Measurements from ENCODE around the gene COL17A1. TPM values are rescaled to one million over a fixed set of nuclear protein-coding genes. Genes with fewer than 3 reads are reported as not detected.

Gene COL17A1
- total RNA-seq, 1 donor from 2014 or later = not detected

DNA sequence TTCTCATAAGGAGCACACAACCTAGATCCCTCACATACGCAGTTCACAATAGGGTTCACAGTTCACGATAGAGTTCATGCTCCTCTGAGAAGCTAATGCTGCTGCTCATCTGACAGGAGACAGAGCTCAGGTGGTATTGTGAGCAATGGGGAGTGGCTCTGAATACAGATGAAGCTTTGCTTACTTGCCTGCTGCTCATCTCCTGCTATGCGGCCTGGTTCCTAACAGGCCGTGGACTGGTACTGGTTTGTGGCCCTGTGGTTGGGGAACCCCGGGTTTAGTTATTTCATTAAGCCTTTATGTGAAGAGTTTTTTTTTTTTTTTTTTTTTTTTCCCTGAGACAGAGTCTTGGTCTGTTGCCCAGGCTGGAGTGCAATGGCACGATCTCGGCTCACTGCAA is 99.3 kb downstream of the COL17A1 start:
- TF ChIP-seq, protein P1, sequence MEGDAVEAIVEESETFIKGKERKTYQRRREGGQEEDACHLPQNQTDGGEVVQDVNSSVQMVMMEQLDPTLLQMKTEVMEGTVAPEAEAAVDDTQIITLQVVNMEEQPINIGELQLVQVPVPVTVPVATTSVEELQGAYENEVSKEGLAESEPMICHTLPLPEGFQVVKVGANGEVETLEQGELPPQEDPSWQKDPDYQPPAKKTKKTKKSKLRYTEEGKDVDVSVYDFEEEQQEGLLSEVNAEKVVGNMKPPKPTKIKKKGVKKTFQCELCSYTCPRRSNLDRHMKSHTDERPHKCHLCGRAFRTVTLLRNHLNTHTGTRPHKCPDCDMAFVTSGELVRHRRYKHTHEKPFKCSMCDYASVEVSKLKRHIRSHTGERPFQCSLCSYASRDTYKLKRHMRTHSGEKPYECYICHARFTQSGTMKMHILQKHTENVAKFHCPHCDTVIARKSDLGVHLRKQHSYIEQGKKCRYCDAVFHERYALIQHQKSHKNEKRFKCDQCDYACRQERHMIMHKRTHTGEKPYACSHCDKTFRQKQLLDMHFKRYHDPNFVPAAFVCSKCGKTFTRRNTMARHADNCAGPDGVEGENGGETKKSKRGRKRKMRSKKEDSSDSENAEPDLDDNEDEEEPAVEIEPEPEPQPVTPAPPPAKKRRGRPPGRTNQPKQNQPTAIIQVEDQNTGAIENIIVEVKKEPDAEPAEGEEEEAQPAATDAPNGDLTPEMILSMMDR (IDR thresholded peaks at IDR 0.05) = no peak
- Mint-ChIP-seq H3K9me3 (ENCODE audit: low read depth) (peaks cover 5% of the 10 kb centered on the region), H3K27me3 (ENCODE audit: low read depth) (no peaks in the 10 kb centered on the region), H3K27ac (ENCODE audit: unreplicated experiment) (no peak overlapping the region), H3K4me3 (ENCODE audit: unreplicated experiment) (no peak overlapping the region), H3K36me3 (ENCODE audit: low read depth) (peaks cover 1% of the 10 kb centered on the region), H3K4me1 (ENCODE audit: low read depth) (peaks cover 63% of the 10 kb centered on the region)
- no peak for DNase-seq (ENCODE audit: low spot score)

DNA sequence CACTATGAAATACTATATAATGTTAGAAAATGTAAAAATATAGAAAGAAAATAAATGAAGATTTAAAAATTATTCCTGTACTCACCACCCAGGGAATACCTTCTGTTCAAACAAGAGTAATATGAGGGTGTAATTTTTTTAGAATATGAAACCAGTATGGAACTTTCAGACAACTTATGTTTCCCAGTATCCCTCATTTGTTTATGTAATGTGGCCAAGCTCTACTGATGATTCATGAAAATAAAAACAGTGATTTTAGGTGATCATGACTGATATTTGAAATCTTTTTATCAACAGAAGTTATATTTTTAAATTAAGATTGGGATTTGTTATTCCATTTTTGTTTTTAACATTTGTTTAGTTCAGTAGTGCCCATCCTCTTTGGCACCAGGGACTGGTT is 100.0 kb downstream of the COL17A1 start:
- TF ChIP-seq, protein P1 (IDR thresholded peaks at IDR 0.05) = no peak
- Mint-ChIP-seq H3K4me3 (ENCODE audit: unreplicated experiment) (no peak overlapping the region), H3K9me3 (ENCODE audit: low read depth) (peaks cover 5% of the 10 kb centered on the region), H3K27ac (ENCODE audit: unreplicated experiment) (no peak overlapping the region), H3K4me1 (ENCODE audit: low read depth) (peaks cover 61% of the 10 kb centered on the region), H3K27me3 (ENCODE audit: low read depth) (no peaks in the 10 kb centered on the region), H3K36me3 (ENCODE audit: low read depth) (peaks cover 1% of the 10 kb centered on the region)
- DNase-seq (ENCODE audit: low spot score) = no peak

DNA sequence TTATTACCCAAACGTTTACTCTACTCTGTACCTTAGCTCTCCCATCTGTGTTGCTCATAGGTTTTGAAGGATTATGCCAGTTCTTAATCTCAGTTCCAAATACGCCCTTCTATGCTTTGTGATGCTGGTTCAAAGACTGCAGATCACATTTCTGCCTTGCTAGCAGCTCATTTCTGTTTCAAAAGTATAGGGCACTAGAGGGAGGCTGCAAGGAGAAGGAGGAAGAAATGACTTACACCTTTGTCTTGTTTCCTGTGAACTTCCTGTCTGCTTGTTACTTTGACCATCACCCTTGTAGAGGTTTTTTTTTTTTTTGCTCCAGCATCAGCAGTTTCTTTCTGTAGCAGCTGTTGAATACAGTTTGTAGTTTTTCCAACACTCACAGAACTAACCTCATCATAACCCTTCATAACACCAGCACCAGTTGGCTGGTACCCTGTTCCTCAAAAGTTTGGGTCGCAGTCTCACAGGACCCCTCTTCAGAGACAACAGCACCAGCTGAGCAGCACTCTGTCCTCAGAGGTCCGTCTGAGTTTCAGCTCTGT is 102.2 kb downstream of the COL17A1 start:
- peaks cover 55% of the 10 kb centered on the region for H3K4me1 Mint-ChIP-seq (ENCODE audit: low read depth)
- DNase-seq (ENCODE audit: low spot score) = no peak
- peak overlapping the region; percentile 27 for H3K27ac Mint-ChIP-seq (ENCODE audit: unreplicated experiment)

DNA sequence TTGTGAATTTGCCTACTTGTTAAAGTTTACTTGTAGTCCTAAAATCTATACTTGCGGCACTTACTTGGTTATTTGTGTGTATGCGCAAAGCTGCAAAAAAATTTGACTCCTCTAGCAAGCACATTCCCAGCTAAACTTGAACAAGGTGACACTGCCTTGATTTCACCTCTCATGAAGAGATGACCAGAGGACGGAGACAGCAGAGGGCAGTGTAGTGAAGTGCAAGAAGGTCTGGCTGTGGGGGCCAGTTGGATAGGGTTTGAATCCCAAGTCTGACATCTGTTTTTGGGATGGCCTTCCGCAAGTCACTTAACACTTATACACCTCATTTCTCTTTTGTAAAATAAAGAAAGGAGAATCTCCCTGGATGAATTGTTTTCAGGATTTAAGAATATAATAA is 103.0 kb downstream of the COL17A1 start:
- Mint-ChIP-seq H3K9me3 (ENCODE audit: low read depth) (peaks cover 5% of the 10 kb centered on the region), H3K36me3 (ENCODE audit: low read depth) (peaks cover 1% of the 10 kb centered on the region), H3K4me1 (ENCODE audit: low read depth) (peaks cover 50% of the 10 kb centered on the region), H3K27ac (ENCODE audit: unreplicated experiment) (no peak overlapping the region), H3K4me3 (ENCODE audit: unreplicated experiment) (no peak overlapping the region), H3K27me3 (ENCODE audit: low read depth) (no peaks in the 10 kb centered on the region)
- no peak for DNase-seq (ENCODE audit: low spot score)
- TF ChIP-seq, protein P1 (IDR thresholded peaks at IDR 0.05) = peak; percentile 45

More for the DNA sequence above, 102.2 kb downstream of the COL17A1 start:
- Mint-ChIP-seq H3K27me3 (ENCODE audit: low read depth) (no peaks in the 10 kb centered on the region), H3K4me3 (ENCODE audit: unreplicated experiment) (no peak overlapping the region), H3K36me3 (ENCODE audit: low read depth) (peaks cover 1% of the 10 kb centered on the region), H3K9me3 (ENCODE audit: low read depth) (peaks cover 5% of the 10 kb centered on the region)
- TF ChIP-seq, protein P1 (IDR thresholded peaks at IDR 0.05) = no peak

Small RNA genes lying within 50 kb of the gene (microRNA-seq; reads per million reads assigned to microRNA genes)
- not detected for gene MIR936 (ENCODE audit: borderline number of aligned reads)

Other genes with a start within 250 kb of the COL17A1 start
- 40.2 to 46.0 TPM (median 45.7 TPM) in 3 replicates for gene SH3PXD2A, start 230.3 kb downstream of the COL17A1 start, total RNA-seq
- gene STN1, start 167.7 kb downstream of the COL17A1 start, total RNA-seq = 15.8 to 22.5 TPM (median 20.4 TPM) in 3 replicates
- 30.8 to 33.5 TPM (median 30.9 TPM) in 3 replicates for gene SLK, start 118.7 kb downstream of the COL17A1 start, total RNA-seq
- 3.7 to 5.5 TPM (median 4.6 TPM) in 3 replicates for gene SFR1, start 36.3 kb upstream of the COL17A1 start, total RNA-seq
- 0.15 to 0.17 TPM in 2 of 3 replicates, not detected in the other for gene CFAP43, start 146.5 kb upstream of the COL17A1 start, total RNA-seq
- gene GSTO1, start 169.0 kb upstream of the COL17A1 start, total RNA-seq = 57.0 to 78.2 TPM (median 61.8 TPM) in 3 replicates
- 0.28 to 0.73 TPM (median 0.32 TPM) in 3 replicates for gene GSTO2, start 183.3 kb upstream of the COL17A1 start, total RNA-seq